HG02798 (cell line): ENCODE data around the gene ARHGAP8.

Experiments used
- ATAC-seq: cut with Tn5 transposase; IDR thresholded peaks from one replicate; pipeline ENCODE4 v1.9.1; 2021; ENCODE audit warnings: mild to moderate bottlenecking; ENCODE audit not compliant: unreplicated experiment, poor library complexity

ARHGAP8 gene

GRCh38 chr22:44821741-44822475, 69.5 kb downstream of the ARHGAP8 start:
- no peak for ATAC-seq

- ATAC-seq, result no peak
Observed at GRCh38 chr22:44822534-44822933, 70.2 kb downstream of the ARHGAP8 start.

GRCh38 chr22:44823396-44823795, 71.0 kb downstream of the ARHGAP8 start:
- ATAC-seq, result no peak

- ATAC-seq, result no peak
Observed at GRCh38 chr22:44823806-44824205, 71.4 kb downstream of the ARHGAP8 start.

- ATAC-seq, result no peak
Observed at GRCh38 chr22:44824271-44824670, 71.9 kb downstream of the ARHGAP8 start.

GRCh38 chr22:44825310-44826150, 73.2 kb downstream of the ARHGAP8 start:
- ATAC-seq, result no peak

- no peak for ATAC-seq
Observed at GRCh38 chr22:44827666-44828190, 75.4 kb downstream of the ARHGAP8 start.

GRCh38 chr22:44828193-44828592, 75.8 kb downstream of the ARHGAP8 start:
- no peak for ATAC-seq

- no peak for ATAC-seq
Observed at GRCh38 chr22:44831885-44832284, 79.5 kb downstream of the ARHGAP8 start.

GRCh38 chr22:44834065-44834464, 81.7 kb downstream of the ARHGAP8 start:
- ATAC-seq, result no peak

GRCh38 chr22:44837481-44837880, 85.1 kb downstream of the ARHGAP8 start:
- no peak for ATAC-seq

- no peak for ATAC-seq
Observed at GRCh38 chr22:44838316-44839016, 86.1 kb downstream of the ARHGAP8 start.

GRCh38 chr22:44839061-44839460, 86.7 kb downstream of the ARHGAP8 start:
- no peak for ATAC-seq

- no peak for ATAC-seq
Observed at GRCh38 chr22:44839721-44840120, 87.3 kb downstream of the ARHGAP8 start.

- ATAC-seq, result no peak
Observed at GRCh38 chr22:44840611-44841322, 88.4 kb downstream of the ARHGAP8 start.

GRCh38 chr22:44842417-44842816, 90.0 kb downstream of the ARHGAP8 start:
- no peak for ATAC-seq

GRCh38 chr22:44845191-44845590, 92.8 kb downstream of the ARHGAP8 start:
- no peak for ATAC-seq

- no peak for ATAC-seq
Observed at GRCh38 chr22:44845796-44846720, 93.7 kb downstream of the ARHGAP8 start.

GRCh38 chr22:44846726-44847275, 94.4 kb downstream of the ARHGAP8 start:
- ATAC-seq, result no peak
